DOHH2 (cell line): ENCODE results near the gene FTCD.

ENCODE experiments used
- EZH2phosphoT487 ChIP-seq: fragments of 200-600 bp; sonication (generic); IDR thresholded peaks from 2 replicates; pipeline ENCODE4 v1.6.1; 2017; ENCODE audit warnings: borderline replicate concordance, mild to moderate bottlenecking, antibody characterized with exemption, low read length, moderate library complexity, mixed read lengths
- TF ChIP-seq, protein P1 (sequence below): fragments of 200-600 bp; sonication (generic); IDR thresholded peaks from one replicate; pipeline ENCODE4 v1.5.1; 2014; ENCODE audit warnings: antibody characterized with exemption, mild to moderate bottlenecking, low read depth, low read length; ENCODE audit not compliant: poor library complexity, severe bottlenecking

DNA sequence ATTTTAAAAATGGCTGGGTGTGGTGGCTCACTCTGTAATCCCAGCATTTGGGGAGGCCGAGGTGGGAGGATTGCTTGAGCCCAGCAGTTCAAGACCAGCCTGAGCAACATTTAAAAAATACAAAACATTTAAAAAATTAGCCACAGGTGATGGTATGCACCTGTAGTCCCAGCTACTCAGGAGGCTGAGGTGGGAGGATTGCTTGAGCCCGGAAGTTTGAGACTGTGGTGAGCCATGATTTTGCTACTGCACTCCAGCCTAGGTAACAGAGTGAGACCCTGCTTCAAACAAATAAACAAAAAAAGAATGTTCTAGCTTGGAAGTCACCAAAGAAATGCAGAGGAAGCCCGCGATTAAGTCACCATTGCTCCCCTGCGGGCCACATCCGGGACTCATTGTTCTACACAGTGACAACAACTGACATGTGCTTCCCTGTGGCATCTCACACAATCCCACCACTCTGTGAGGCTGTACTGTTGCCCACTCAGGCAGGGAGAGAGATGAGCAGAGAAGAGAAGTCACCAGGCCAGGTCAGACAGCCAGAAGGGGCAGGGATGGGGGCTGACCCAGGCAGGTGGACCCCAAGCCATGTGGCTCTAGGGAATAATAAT lies 47.3 kb upstream of the FTCD start:
- TF ChIP-seq, protein P1, sequence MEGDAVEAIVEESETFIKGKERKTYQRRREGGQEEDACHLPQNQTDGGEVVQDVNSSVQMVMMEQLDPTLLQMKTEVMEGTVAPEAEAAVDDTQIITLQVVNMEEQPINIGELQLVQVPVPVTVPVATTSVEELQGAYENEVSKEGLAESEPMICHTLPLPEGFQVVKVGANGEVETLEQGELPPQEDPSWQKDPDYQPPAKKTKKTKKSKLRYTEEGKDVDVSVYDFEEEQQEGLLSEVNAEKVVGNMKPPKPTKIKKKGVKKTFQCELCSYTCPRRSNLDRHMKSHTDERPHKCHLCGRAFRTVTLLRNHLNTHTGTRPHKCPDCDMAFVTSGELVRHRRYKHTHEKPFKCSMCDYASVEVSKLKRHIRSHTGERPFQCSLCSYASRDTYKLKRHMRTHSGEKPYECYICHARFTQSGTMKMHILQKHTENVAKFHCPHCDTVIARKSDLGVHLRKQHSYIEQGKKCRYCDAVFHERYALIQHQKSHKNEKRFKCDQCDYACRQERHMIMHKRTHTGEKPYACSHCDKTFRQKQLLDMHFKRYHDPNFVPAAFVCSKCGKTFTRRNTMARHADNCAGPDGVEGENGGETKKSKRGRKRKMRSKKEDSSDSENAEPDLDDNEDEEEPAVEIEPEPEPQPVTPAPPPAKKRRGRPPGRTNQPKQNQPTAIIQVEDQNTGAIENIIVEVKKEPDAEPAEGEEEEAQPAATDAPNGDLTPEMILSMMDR = no peak
- no peak for TF ChIP-seq EZH2phosphoT487
